Lower leg skin (tissue), 4 donors: ENCODE data around the gene ACOX3. TPM values are rescaled to one million over a fixed set of nuclear protein-coding genes. Genes with fewer than 3 reads are reported as not detected.

Experiments
- DNase-seq, 2 donors: peaks; one replicate each; pipeline ENCODE4 v3.0.0-alpha.2; 2019; ENCODE audit warnings: low spot score in 2 of 2
- H3K4me3 ChIP-seq: fragments of 200-600 bp; sonication (generic); 2 replicates; pipeline ENCODE4 v1.5.1; 2017; ENCODE audit warnings: mild to moderate bottlenecking, low read depth; ENCODE audit not compliant: poor library complexity, severe bottlenecking
- CTCF ChIP-seq, 3 donors: fragments of 450-650 bp; IDR thresholded peaks; one replicate each; pipeline ENCODE4 v1.5.1; 2016; ENCODE audit warnings: antibody characterized with exemption in 3 of 3, mild to moderate bottlenecking in 3 of 3, moderate library complexity in 2 of 3
- POLR2A ChIP-seq, 2 donors: fragments of 450-650 bp; IDR thresholded peaks; one replicate each; pipeline ENCODE4 v1.6.1; 2016 to 2017; ENCODE audit warnings: antibody characterized with exemption in 2 of 2, mild to moderate bottlenecking in 1 of 2, moderate library complexity in 1 of 2
- WGBS, 2 donors: methylation state at CpG; one replicate each; pipeline ENCODE4 v1.1.5; 2018; 5-methylcytosine and 5-hydroxymethylcytosine counted together
- intact Hi-C: fragments of 100-400 bp; cut with DNase I; formaldehyde crosslinking; loops from one replicate; pipeline ENCODE4 v1.15.0; 2023; ENCODE audit warnings: low total_unique reads
- total RNA-seq, 4 donors: library from RNA; depleted of rRNA; stranded (reverse); fragments of >200 nt; gene quantifications; one replicate each; pipeline ENCODE4 v1.1.0, GENCODE V29; 2016

Gene ACOX3
- total RNA-seq, 4 donors from 2014 or later = 37.5 to 55.9 (median 41.2) TPM

GRCh38 chr4:8332891-8333331 is 107.6 kb downstream of the ACOX3 start:
- no peak for TF ChIP-seq POLR2A (IDR thresholded peaks at IDR 0.05)
- no peak for TF ChIP-seq CTCF (IDR thresholded peaks at IDR 0.05)
- intact Hi-C loops = no loop called here
- DNase-seq = peak in 1 of 2 donors; percentile 72
- H3K4me3 ChIP-seq = no peak overlapping the region
- WGBS, 2 donors = 49 to 60% methylated on average over 8 of the region's 8 CpGs

GRCh38 chr4:8332038-8332857 is 108.3 kb downstream of the ACOX3 start:
- no peak overlapping the region for H3K4me3 ChIP-seq
- no peak for TF ChIP-seq POLR2A (IDR thresholded peaks at IDR 0.05)
- TF ChIP-seq CTCF (IDR thresholded peaks at IDR 0.05) = no peak
- intact Hi-C loops = no loop called here
- 87 to 89% methylated on average over 12 of the region's 12 CpGs for WGBS, 2 donors
- DNase-seq = peak in 1 of 2 donors; percentile 67

- TF ChIP-seq CTCF (IDR thresholded peaks at IDR 0.05) = no peak
- TF ChIP-seq POLR2A (IDR thresholded peaks at IDR 0.05) = no peak
- 58 to 82% methylated on average over 6 of the region's 6 CpGs for WGBS, 2 donors
- DNase-seq = peak in 1 of 2 donors; percentile 68
- no peak overlapping the region for H3K4me3 ChIP-seq
- intact Hi-C loops = no loop called here
Observed at GRCh38 chr4:8331575-8331955, 109.0 kb downstream of the ACOX3 start.

GRCh38 chr4:8330821-8331574 is 109.5 kb downstream of the ACOX3 start:
- DNase-seq = peak in 1 of 2 donors; percentile 87
- no peak overlapping the region for H3K4me3 ChIP-seq
- intact Hi-C loops = no loop called here
- TF ChIP-seq POLR2A (IDR thresholded peaks at IDR 0.05) (no peak), CTCF (IDR thresholded peaks at IDR 0.05) (no peak)
- WGBS, 2 donors = 45 to 48% methylated on average over 13 to 15 of the region's 15 CpGs

GRCh38 chr4:8329859-8330761 is 110.4 kb downstream of the ACOX3 start:
- TF ChIP-seq POLR2A (IDR thresholded peaks at IDR 0.05) = no peak
- no peak for TF ChIP-seq CTCF (IDR thresholded peaks at IDR 0.05)

More at GRCh38 chr4:8329859-8330761, 110.4 kb downstream of the ACOX3 start:
- no peak overlapping the region for H3K4me3 ChIP-seq
- 83 to 94% methylated on average over 15 to 20 of the region's 20 CpGs for WGBS, 2 donors
- intact Hi-C loops = no loop called here
- DNase-seq = peak in 1 of 2 donors; percentile 85
